ENCODE results near the gene AMOTL1.
"Not testable (repeated sequence)": the region's sequence is repeated elsewhere in the genome, so short reads cannot be mapped to it uniquely, and the experiment has no call there.

AMOTL1 gene

GRCh38 chr11:94791942-94792341, 23.8 kb downstream of the AMOTL1 start:
- DNase-seq (ENCODE audit: low read depth, low spot score), result not testable (repeated sequence)

DNA sequence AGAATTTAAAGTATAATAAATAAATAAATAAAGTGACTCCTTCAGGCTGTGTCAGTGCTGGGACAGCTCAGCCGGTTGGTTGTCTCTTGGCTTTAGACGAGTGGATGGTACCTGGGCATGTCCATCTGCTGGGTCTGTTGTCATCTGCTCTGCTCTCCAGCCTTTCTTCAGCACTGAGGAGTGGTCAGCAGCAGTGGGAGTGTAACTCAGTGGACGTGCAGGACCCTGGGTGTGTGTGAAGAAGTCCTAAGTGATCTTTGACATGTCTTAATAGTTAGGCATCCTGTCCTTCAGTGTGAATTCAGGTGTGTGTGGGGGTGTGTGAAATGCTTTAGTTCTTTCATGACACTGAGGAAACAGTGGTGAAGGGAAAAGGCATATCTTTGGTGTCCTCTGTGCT, 24.3 kb downstream of the AMOTL1 start:
- DNase-seq (ENCODE audit: low read depth, low spot score), result no peak

DNA sequence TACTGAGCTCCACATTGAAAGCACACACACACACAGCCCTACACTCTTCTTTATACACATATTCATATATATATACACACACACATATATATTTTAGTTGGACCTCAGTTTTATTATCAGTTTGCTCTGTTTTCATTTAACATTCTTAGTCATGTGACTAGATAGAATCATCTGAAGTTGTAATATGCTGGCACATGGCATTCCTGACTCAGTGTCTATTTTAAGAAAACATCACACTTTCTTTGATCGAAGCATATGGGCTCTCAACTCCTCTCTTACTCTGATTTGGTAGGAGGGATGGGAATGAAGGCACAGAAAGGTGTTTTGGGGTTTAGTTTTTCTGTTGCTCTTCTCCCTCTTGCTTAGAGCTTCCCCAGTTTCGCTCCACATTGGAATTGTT, 24.8 kb downstream of the AMOTL1 start:
- DNase-seq (ENCODE audit: low read depth, low spot score), result no peak

DNA sequence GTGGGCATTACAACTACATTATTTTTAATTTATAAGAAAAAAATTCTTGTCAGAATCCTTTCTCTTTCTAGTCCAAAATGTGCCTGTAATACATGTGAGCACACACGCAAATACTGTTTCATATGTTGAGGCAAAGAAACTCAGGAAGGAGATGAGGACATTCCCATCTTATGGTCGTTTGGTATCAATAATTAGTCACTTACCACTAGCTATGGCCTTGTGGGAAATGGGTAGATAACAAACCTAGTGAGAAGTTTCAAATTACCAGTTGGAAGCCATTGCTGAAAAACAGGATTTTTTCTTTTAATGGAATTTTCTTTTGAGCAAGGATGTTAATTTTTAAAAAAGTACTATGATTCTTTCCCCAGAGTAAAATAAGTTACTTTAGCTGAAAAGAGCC, 25.7 kb downstream of the AMOTL1 start:
- DNase-seq (ENCODE audit: low read depth, low spot score), result no peak

GRCh38 chr11:94794287-94795168, 26.4 kb downstream of the AMOTL1 start:
- peak; percentile 82 for DNase-seq (ENCODE audit: low read depth, low spot score)

- no peak for DNase-seq (ENCODE audit: low read depth, low spot score)
These were observed 27.5 kb downstream of the AMOTL1 start for GRCh38 chr11:94795476-94796189.

- no peak for DNase-seq (ENCODE audit: low read depth, low spot score)
These were observed 28.0 kb downstream of the AMOTL1 start for GRCh38 chr11:94796190-94796580.

GRCh38 chr11:94796863-94797262, 28.7 kb downstream of the AMOTL1 start:
- DNase-seq (ENCODE audit: low read depth, low spot score), result no peak

GRCh38 chr11:94799726-94800125, 31.6 kb downstream of the AMOTL1 start:
- no peak for DNase-seq (ENCODE audit: low read depth, low spot score)

- no peak for DNase-seq (ENCODE audit: low read depth, low spot score)
These were observed 32.3 kb downstream of the AMOTL1 start for GRCh38 chr11:94800414-94800813.

GRCh38 chr11:94801866-94802460, 33.8 kb downstream of the AMOTL1 start:
- DNase-seq (ENCODE audit: low read depth, low spot score), result no peak

DNA sequence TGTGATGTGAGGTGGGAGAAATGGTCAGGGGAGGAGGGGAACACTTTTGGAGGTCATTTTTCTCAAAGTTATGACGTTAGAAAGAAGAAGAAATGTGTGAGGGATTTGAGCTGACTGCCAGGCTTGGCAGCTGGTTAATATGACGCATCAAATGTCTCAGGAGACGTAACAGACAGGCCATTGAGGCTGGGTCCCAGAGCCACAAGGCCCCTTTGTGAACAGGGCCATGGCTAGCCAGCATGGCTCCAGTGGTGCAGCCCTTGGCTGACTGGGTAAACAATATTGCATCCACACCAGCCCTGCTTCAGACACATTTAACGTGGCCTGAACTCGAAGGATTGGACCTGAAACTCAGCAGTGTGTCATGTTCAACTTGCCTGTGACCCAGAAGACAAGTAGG, 34.3 kb downstream of the AMOTL1 start:
- DNase-seq (ENCODE audit: low read depth, low spot score), result no peak

GRCh38 chr11:94803491-94803890, 35.3 kb downstream of the AMOTL1 start:
- DNase-seq (ENCODE audit: low read depth, low spot score), result no peak

DNA sequence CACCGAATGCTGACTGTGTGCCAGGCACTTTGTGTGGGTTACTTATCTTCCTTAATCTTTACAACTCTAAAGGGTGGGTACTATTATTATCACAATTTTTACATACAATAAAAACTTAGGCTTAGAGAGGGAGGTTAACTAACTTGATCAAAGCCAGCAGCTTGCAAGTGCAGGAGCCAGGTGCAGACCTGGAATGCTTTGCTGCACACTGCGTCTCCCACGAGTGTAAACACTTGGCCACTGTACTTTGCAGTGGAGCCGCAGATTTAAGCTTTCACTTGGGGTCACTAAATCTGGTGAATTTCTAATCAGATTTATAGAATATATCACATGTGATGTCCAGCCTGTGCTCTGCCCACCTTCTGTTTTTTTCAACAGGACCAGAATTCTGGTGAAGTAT, 36.7 kb downstream of the AMOTL1 start:
- DNase-seq (ENCODE audit: low read depth, low spot score), result no peak

- no peak for DNase-seq (ENCODE audit: low read depth, low spot score)
These were observed 37.9 kb downstream of the AMOTL1 start for GRCh38 chr11:94806014-94806413.

DNA sequence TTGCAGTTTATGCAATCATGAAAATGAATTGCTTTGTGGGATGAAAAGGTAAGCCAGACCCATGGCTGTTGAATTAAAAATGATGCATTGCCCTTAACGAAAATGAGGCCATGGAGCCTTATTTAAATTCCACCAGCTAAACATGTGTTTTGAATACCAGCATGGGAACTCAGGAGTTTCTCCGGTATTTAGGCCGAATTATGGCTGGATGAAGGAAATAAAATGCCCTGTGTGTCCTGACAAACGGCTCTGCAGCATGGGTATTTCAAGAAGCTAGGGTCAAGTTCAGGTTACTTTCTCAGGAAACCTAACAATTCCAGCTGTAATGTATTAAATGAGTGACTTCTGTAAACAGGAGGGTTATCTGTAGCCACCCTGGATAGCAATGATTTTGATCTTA, 38.3 kb downstream of the AMOTL1 start:
- no peak for DNase-seq (ENCODE audit: low read depth, low spot score)

GRCh38 chr11:94809251-94809650, 41.1 kb downstream of the AMOTL1 start:
- no peak for DNase-seq (ENCODE audit: low read depth, low spot score)

DNA sequence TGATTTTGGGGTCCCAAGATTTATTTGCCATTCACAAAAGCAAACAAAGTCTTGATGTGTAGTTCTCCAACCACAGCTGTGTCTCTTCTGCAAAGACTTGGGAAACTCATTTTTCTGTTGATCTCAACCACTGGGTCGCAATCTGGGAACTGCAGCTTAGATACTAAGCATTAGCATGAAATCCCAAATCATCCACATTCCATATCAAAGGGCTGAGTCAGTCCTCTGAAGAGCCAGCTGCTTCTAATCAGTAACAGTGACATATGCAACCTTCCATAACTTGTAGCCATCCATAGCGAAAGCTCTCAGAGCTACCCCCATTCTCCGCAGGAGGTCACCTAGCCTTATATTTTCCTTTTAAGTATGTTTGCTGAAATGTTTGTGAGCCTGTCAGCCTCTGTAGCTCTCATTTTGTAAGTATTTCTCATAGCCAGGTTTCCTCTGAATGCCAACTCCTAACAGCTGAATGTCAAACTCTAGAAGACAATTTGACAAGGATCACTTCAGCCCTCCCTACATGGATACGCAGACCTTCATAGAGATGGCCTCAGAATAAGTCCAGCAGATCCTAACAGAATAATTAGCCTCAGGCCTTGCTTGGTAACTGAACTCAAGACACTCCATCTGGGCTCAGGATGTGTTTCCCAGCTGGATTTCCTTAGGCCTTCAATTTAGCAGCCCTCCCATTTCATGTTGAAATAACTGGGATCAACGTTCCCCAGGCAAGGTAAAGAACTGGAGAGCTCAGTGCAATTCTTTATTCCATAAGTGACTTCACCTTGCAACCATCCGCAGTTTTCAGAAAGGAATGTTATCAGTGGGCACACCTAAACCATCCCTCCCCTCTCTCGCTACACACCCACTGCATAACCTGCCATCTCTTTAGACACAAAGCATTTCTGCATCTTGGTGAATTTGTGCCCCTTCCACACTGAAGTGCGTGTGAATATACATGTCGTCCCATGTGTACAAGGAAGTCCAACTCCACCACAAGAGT, 44.9 kb downstream of the AMOTL1 start:
- not testable (repeated sequence) for DNase-seq (ENCODE audit: low read depth, low spot score)

DNA sequence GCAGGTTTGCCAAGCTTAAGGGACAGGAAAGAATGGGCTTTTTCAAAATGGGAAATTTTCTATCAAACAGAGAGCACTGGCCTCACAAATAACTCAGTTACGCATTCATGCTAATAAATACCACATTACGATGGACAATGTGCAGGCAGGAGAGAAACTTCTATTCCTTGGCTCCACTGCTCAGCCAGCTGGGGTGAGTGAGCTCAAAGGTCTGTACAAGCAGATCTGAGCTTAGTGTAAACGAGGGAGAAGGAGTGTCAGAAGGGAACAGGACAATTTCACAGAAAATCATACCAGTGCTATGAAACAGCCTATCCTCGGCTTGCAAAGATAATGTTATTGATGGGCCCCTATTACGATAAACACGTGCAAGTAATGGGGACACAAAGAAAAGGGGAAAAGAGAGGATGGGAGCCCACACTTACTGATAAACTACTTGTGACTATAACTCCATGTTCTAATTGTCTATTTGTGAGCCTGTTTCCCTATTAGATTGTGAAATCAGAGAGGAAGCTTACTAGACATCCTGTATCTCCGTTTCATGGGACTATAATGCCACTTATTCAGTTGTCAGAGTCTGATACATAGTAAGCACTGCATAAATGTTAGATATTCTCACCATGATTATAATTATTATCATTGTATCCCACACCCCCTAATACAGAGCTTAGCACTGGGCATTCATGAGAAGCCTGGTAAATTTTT, 46.3 kb downstream of the AMOTL1 start:
- no peak for DNase-seq (ENCODE audit: low read depth, low spot score)

GRCh38 chr11:94815705-94816344, 47.7 kb downstream of the AMOTL1 start:
- DNase-seq (ENCODE audit: low read depth, low spot score), result no peak

Data from brain pericyte (primary cell).